ENCODE data around the gene CTNNBL1.

CTNNBL1 gene

DNA sequence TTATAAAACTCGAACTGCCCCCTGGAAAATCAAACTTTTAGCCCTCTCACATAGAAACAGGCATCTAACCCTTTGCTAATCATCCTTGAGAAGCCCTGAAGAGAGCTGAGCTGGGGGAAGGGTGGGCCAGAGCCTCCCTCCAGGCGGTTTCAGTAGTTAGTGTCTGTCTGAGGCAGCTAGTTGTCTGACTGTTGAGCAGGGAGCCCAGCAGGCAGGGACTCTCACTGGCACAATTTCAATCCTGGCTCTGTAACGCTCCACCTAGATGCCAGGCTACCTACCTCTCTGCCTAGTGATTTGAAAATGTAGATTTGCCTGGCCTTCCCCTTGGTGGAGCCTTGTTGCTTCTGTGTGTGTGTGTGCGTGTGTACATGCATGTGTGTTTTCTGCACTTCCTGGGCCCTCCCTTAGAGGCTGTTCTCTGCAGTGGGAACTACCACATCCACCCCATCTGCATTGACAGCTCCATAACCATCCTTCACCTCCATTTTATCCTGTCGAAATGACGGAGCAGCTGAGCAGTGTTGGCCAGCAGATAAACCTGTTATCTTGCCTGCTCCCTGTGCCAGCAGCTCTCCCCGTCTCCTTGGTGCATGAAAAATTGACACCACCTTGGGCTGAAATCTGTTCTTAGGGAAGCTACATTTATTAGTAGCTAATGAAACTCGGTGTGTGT is 139.5 kb downstream of the CTNNBL1 start:
- no peak for FAIRE-seq
- no peak for DNase-seq (ENCODE audit: insufficient read length, low spot score)
- no peak for TF ChIP-seq POU2F2 (IDR thresholded peaks at IDR 0.05; ENCODE audit: low read depth, low read length)
- TF ChIP-seq POLR2A (IDR thresholded peaks at IDR 0.05; ENCODE audit: low read depth, low read length) = no peak
- TF ChIP-seq TAF1 (IDR thresholded peaks at IDR 0.05; ENCODE audit: low read depth, low read length) = no peak
- TF ChIP-seq PAX5 (IDR thresholded peaks at IDR 0.05; ENCODE audit: insufficient read depth, low read length, severe bottlenecking) = no peak
- no peak for TF ChIP-seq SPI1 (IDR thresholded peaks at IDR 0.05; ENCODE audit: low read depth, low read length)
- TF ChIP-seq POLR2AphosphoS5 (IDR thresholded peaks at IDR 0.05; ENCODE audit: low read depth, low read length) = no peak

DNA sequence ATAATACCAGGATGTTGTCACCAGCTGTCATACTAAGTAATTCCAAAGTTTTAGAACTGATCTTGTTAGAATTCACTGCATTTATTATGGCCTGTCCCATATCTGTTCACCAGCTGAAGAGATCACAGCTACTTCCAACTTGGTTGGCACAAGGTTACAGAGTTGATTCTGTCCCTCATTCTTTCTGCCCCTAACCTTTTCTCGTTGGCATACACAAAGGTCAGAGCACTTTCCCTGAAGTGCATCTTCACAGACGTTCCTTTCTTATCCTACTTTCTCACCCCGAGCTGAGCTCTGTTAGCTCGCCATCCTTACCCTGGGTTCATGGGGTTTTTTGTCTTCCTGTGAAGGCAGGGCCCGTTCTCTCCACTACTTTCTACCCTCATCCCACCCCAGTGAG is 143.1 kb downstream of the CTNNBL1 start:
- TF ChIP-seq POLR2AphosphoS5 (IDR thresholded peaks at IDR 0.05; ENCODE audit: low read depth, low read length) (no peak), POU2F2 (IDR thresholded peaks at IDR 0.05; ENCODE audit: low read depth, low read length) (no peak), POLR2A (IDR thresholded peaks at IDR 0.05; ENCODE audit: low read depth, low read length) (no peak), TAF1 (IDR thresholded peaks at IDR 0.05; ENCODE audit: low read depth, low read length) (no peak), SPI1 (IDR thresholded peaks at IDR 0.05; ENCODE audit: low read depth, low read length) (no peak), PAX5 (IDR thresholded peaks at IDR 0.05; ENCODE audit: insufficient read depth, low read length, severe bottlenecking) (no peak)
- no peak for FAIRE-seq
- DNase-seq (ENCODE audit: insufficient read length, low spot score) = no peak

DNA sequence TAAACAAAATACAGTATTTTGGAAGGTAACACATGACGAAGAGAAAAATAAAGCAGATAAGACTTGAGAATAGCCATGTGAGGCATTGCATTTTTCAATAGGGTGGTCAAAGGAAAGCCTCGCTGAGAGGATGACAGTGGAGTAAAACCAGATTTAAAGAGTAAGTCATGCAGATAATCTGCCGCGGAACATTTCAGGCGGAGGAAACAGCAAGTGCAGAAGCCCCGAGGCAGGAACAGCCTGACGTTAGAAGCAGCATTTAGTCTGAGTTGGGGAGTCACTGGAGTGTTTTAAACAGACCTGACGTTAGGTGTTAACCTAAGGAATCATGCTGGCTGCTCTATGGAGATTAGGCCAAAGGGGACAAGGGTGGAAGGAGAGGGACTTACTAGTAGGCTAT is 144.1 kb downstream of the CTNNBL1 start:
- TF ChIP-seq PAX5 (IDR thresholded peaks at IDR 0.05; ENCODE audit: insufficient read depth, low read length, severe bottlenecking) = no peak
- TF ChIP-seq POU2F2 (IDR thresholded peaks at IDR 0.05; ENCODE audit: low read depth, low read length) = no peak
- no peak for TF ChIP-seq POLR2AphosphoS5 (IDR thresholded peaks at IDR 0.05; ENCODE audit: low read depth, low read length)
- TF ChIP-seq POLR2A (IDR thresholded peaks at IDR 0.05; ENCODE audit: low read depth, low read length) = no peak
- TF ChIP-seq TAF1 (IDR thresholded peaks at IDR 0.05; ENCODE audit: low read depth, low read length) = no peak
- no peak for TF ChIP-seq SPI1 (IDR thresholded peaks at IDR 0.05; ENCODE audit: low read depth, low read length)
- peak; percentile 9 for FAIRE-seq
- DNase-seq (ENCODE audit: insufficient read length, low spot score) = no peak

DNA sequence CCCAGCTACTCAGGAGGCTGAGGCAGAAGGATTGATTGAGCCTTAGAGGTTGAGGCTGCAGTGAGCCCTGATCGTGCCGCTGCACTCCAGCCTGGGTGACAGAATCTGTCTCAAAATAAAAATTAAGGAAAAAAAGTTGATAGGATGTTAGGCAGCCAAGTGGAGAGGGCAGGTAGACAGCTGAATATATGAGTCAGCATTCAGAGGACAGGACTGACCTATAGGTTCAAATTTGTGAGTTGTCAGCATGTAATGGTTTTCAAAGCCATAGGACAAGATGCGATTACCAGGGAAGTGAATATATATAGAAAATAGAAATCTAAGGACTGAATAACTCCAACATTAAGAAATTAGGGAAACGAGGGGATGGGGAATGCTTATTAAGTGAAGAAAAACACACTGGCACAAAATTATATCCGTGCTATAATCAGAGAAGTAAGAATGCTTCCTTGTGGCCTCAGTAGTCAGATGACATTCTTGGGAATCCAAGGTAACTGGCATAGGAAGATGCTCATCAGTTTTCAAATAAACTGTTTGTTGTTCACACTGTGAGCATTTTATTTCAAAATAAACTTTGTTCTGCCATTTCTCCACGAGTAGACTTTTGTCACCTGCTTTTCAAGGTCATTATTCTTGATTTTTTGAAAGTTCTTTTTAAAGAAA is 145.1 kb downstream of the CTNNBL1 start:
- TF ChIP-seq PAX5 (IDR thresholded peaks at IDR 0.05; ENCODE audit: insufficient read depth, low read length, severe bottlenecking) (no peak), SPI1 (IDR thresholded peaks at IDR 0.05; ENCODE audit: low read depth, low read length) (no peak), POLR2A (IDR thresholded peaks at IDR 0.05; ENCODE audit: low read depth, low read length) (no peak), TAF1 (IDR thresholded peaks at IDR 0.05; ENCODE audit: low read depth, low read length) (no peak), POLR2AphosphoS5 (IDR thresholded peaks at IDR 0.05; ENCODE audit: low read depth, low read length) (no peak), POU2F2 (IDR thresholded peaks at IDR 0.05; ENCODE audit: low read depth, low read length) (no peak)
- no peak for DNase-seq (ENCODE audit: insufficient read length, low spot score)
- no peak for FAIRE-seq

DNA sequence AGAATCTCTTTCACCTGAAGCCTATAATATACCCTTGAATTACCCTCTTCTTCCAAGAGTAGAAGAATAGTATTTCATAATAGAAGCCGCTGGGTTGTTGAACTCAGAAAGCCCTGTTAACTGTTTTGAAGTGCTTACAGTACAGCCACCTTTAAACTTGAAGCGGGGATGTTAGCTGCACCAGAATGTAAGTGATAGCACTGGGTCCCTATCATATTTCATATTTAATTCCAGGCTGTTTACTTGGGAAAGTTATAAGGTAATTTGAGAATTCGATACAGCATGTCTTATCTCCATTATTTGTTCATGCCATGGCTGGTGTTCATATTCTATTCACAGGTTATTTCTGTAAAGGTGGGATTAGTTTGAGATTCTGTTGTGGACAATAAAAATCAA is 145.6 kb downstream of the CTNNBL1 start:
- TF ChIP-seq POLR2AphosphoS5 (IDR thresholded peaks at IDR 0.05; ENCODE audit: low read depth, low read length) (no peak), POU2F2 (IDR thresholded peaks at IDR 0.05; ENCODE audit: low read depth, low read length) (no peak), POLR2A (IDR thresholded peaks at IDR 0.05; ENCODE audit: low read depth, low read length) (no peak), TAF1 (IDR thresholded peaks at IDR 0.05; ENCODE audit: low read depth, low read length) (no peak), SPI1 (IDR thresholded peaks at IDR 0.05; ENCODE audit: low read depth, low read length) (no peak)
- FAIRE-seq (no peak), DNase-seq (ENCODE audit: insufficient read length, low spot score) (no peak)

DNA sequence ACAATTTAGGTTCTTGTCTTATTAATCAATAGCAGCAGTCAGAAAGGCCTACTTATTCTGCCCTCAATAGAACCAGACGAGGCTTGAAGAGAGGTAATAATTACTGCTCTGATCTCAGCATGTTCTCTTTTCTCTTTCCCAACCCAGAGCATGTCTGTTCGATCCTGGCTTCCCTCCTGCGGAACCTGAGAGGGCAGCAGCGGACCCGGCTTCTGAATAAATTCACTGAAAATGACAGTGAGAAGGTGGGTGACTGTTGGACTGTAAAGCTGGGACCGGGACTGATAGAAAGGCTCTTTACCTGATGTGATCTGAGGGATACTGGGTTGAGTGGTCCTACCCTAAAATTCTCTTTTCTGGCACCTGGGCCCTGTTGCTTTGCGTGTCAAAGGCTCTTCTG is 146.1 kb downstream of the CTNNBL1 start:
- FAIRE-seq (no peak), DNase-seq (ENCODE audit: insufficient read length, low spot score) (no peak)
- TF ChIP-seq POU2F2 (IDR thresholded peaks at IDR 0.05; ENCODE audit: low read depth, low read length) (no peak), POLR2A (IDR thresholded peaks at IDR 0.05; ENCODE audit: low read depth, low read length) (no peak), PAX5 (IDR thresholded peaks at IDR 0.05; ENCODE audit: insufficient read depth, low read length, severe bottlenecking) (no peak), SPI1 (IDR thresholded peaks at IDR 0.05; ENCODE audit: low read depth, low read length) (no peak), TAF1 (IDR thresholded peaks at IDR 0.05; ENCODE audit: low read depth, low read length) (no peak), POLR2AphosphoS5 (IDR thresholded peaks at IDR 0.05; ENCODE audit: low read depth, low read length) (no peak)

DNA sequence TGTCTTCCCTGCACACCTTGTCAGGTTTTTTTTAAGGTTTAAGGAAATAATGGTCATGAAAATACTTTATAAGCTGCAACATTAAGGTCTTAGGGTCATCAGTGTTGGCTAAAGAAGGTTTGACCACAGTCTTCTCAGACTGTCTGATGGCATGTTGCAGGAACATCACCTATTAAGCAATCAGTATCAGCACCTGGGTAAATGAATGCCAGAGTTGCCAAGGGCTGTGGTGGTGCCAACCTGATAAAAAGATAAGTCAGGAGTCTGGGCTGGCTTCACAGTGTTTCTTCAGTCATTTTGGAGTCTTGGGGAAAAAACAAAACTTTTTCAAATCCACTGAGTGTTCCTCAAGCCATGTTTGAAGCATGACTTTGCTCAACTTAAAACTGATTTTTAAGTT is 147.6 kb downstream of the CTNNBL1 start:
- FAIRE-seq = no peak

DNA sequence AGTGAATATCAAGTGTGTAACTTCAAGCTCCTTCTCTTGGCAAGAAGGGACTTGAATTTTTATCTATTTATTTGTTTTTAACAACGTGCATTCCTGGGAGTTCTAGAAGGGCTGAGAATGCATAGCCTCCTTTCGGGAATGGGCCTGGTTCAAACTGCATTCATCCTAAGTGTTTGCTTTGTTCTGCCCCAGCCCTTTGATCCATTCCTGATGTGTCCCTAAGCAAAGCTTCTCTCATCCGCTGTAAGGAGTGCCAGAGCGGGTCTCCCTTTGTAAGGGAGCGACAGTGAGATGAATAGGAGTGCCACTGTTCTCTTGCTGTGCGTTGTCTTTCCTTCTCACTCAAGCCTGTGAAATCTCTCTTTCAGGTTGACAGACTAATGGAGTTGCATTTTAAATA is 148.1 kb downstream of the CTNNBL1 start:
- DNase-seq (ENCODE audit: insufficient read length, low spot score) (no peak), FAIRE-seq (no peak)
- no peak for TF ChIP-seq POLR2A (IDR thresholded peaks at IDR 0.05; ENCODE audit: low read depth, low read length)
- TF ChIP-seq POLR2AphosphoS5 (IDR thresholded peaks at IDR 0.05; ENCODE audit: low read depth, low read length) = no peak
- TF ChIP-seq PAX5 (IDR thresholded peaks at IDR 0.05; ENCODE audit: insufficient read depth, low read length, severe bottlenecking) = no peak
- no peak for TF ChIP-seq SPI1 (IDR thresholded peaks at IDR 0.05; ENCODE audit: low read depth, low read length)
- TF ChIP-seq POU2F2 (IDR thresholded peaks at IDR 0.05; ENCODE audit: low read depth, low read length) = no peak
- no peak for TF ChIP-seq TAF1 (IDR thresholded peaks at IDR 0.05; ENCODE audit: low read depth, low read length)

More for the DNA sequence above, 147.6 kb downstream of the CTNNBL1 start:
- TF ChIP-seq POLR2A (IDR thresholded peaks at IDR 0.05; ENCODE audit: low read depth, low read length) (no peak), PAX5 (IDR thresholded peaks at IDR 0.05; ENCODE audit: insufficient read depth, low read length, severe bottlenecking) (no peak), SPI1 (IDR thresholded peaks at IDR 0.05; ENCODE audit: low read depth, low read length) (no peak), POU2F2 (IDR thresholded peaks at IDR 0.05; ENCODE audit: low read depth, low read length) (no peak), POLR2AphosphoS5 (IDR thresholded peaks at IDR 0.05; ENCODE audit: low read depth, low read length) (no peak), TAF1 (IDR thresholded peaks at IDR 0.05; ENCODE audit: low read depth, low read length) (no peak)
- DNase-seq (ENCODE audit: insufficient read length, low spot score) = no peak

DNA sequence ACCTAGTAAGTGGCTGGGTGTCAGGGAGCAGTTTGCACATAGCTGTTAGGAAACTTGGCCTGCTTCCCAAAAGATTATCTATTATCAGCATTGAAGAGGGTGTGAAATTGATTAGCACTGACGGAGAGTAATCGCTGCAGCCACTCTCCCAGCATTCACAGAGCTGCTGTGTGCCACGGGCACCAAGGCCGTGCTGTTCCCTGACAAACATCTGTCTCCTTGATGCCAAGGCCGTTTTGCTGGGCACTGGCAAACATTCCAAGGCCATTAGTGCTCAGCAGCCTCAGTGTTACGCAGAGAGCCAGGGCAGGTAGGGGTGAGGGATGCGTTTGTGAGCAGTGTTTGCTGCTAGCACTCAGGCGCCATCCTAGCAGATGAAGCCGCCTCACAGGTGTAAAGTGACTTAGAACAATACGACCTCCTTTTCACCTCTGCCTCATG is 151.4 kb downstream of the CTNNBL1 start:
- TF ChIP-seq TAF1 (IDR thresholded peaks at IDR 0.05; ENCODE audit: low read depth, low read length) (no peak), POU2F2 (IDR thresholded peaks at IDR 0.05; ENCODE audit: low read depth, low read length) (no peak), SPI1 (IDR thresholded peaks at IDR 0.05; ENCODE audit: low read depth, low read length) (no peak), POLR2AphosphoS5 (IDR thresholded peaks at IDR 0.05; ENCODE audit: low read depth, low read length) (no peak), PAX5 (IDR thresholded peaks at IDR 0.05; ENCODE audit: insufficient read depth, low read length, severe bottlenecking) (no peak), POLR2A (IDR thresholded peaks at IDR 0.05; ENCODE audit: low read depth, low read length) (no peak)
- DNase-seq (ENCODE audit: insufficient read length, low spot score) (no peak), FAIRE-seq (no peak)
